ENCODE results near the gene ZNF540. TPM values are rescaled to one million over a fixed set of nuclear protein-coding genes. Genes with fewer than 3 reads are reported as not detected.
A peak's percentile ranks its signal among the peaks of the same experiment; 100 is the strongest.
"Not testable (repeated sequence)": the region's sequence is repeated elsewhere in the genome, so short reads cannot be mapped to it uniquely, and the experiment has no call there.

The ZNF540 gene
- total RNA-seq, 1 donor, result 7.5 TPM

GRCh38 chr19:37655689-37656371 is 61.2 kb downstream of the ZNF540 start:
- Histone ChIP-seq H3K4me1 (ENCODE audit: insufficient read depth, low read length) (peaks cover 19% of the 10 kb centered on the region), H3K9me3 (ENCODE audit: low read depth, low read length) (no peaks in the 10 kb centered on the region), H3K27me3 (ENCODE audit: insufficient read depth, low read length) (no peaks in the 10 kb centered on the region), H3K4me3 (ENCODE audit: low read length) (peak overlapping the region; percentile 59)

- H3K4me3 ChIP-seq (ENCODE audit: low read length); H3K27me3 ChIP-seq (ENCODE audit: insufficient read depth, low read length); H3K9me3 ChIP-seq (ENCODE audit: low read depth, low read length): not testable (repeated sequence)
- H3K4me1 ChIP-seq (ENCODE audit: insufficient read depth, low read length), result peaks cover 19% of the 10 kb centered on the region
These were observed 62.5 kb downstream of the ZNF540 start for GRCh38 chr19:37657157-37657556.

Other genes starting within 250 kb of the ZNF540 start
- gene ZNF527, start 223.8 kb upstream of the ZNF540 start, total RNA-seq, result 8.9 TPM
- 6.0 TPM for gene ZNF569, start 127.4 kb upstream of the ZNF540 start, total RNA-seq
- 13.5 TPM for gene ZNF570, start 125.5 kb upstream of the ZNF540 start, total RNA-seq
- 2.8 TPM for gene ZNF793, start 87.9 kb upstream of the ZNF540 start, total RNA-seq
- 15.6 TPM for gene ZNF571, start 84 bp upstream of the ZNF540 start, total RNA-seq
- gene ZFP30, start 60.6 kb downstream of the ZNF540 start, total RNA-seq, result 6.6 TPM
- gene ZNF607, start 124.9 kb downstream of the ZNF540 start, total RNA-seq, result 0.73 TPM
- gene ZNF573, start 184.7 kb downstream of the ZNF540 start, total RNA-seq, result 3.1 TPM